GM18508 (cell line): ENCODE measurements around the gene FIG4.
"Not testable (repeated sequence)": the region's sequence is repeated elsewhere in the genome, so short reads cannot be mapped to it uniquely, and the experiment has no call there.

Experiments used
- ATAC-seq: cut with Tn5 transposase; IDR thresholded peaks from one replicate; pipeline ENCODE4 v1.9.1; 2021; ENCODE audit warnings: moderate number of reproducible peaks; ENCODE audit not compliant: insufficient read depth, unreplicated experiment

Gene FIG4

DNA sequence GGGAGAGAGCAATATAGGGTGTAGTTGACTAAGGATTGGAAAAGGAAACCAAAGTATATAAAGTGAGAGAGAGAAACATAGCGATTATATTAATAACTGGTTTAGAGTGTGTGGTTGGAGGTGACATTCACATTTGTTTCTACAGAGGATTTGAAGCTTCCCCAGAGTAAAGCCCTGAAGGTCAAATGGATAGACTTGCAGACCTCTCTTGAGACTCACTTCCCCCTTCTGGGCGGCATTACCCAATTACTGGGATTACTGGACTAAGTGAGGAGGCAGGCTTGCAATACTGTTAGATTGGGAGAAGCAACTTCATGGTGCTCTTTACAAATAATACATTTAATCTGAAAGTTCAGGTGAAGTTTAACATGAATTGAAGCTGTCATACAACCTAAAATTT, 10.7 kb downstream of the FIG4 start:
- ATAC-seq = no peak

DNA sequence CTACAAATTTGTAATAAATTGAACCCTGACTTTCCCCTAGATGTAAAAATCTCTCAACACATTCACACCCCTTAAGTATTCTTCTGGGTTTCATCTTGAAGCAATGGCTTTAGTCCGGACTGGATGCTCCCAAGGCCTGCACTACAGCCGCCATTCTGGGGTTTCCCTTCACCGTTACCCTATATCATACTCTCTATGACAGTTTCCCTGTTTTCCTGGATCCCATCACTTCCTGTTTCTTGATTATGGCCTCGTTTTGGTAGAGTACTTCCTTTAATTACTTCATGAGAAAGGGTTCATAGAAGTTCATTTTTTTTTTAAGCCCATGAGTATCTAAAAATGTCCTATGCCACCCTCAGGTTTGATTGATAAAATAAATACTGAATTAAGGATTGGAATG, 11.7 kb downstream of the FIG4 start:
- no peak for ATAC-seq

DNA sequence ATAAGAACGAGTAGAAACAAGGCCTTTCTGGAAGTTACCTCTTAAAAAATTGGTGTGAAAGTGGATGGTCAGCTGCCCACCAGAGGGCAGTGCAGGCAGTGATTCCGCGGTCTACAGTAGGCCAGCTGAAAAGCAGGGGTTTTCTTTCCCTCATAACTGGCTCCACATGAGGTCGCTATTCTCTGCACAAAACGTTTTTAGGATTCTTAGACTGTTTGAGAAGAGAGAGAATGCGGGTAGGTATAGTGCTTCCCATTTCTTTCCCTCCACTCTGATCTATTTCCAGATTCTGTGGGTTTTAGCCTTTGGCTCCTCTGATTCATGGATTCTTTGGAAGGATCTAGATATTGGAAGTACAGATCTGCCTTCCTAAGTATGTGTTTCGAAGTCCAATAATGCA, 14.2 kb downstream of the FIG4 start:
- peak; percentile 67 for ATAC-seq

DNA sequence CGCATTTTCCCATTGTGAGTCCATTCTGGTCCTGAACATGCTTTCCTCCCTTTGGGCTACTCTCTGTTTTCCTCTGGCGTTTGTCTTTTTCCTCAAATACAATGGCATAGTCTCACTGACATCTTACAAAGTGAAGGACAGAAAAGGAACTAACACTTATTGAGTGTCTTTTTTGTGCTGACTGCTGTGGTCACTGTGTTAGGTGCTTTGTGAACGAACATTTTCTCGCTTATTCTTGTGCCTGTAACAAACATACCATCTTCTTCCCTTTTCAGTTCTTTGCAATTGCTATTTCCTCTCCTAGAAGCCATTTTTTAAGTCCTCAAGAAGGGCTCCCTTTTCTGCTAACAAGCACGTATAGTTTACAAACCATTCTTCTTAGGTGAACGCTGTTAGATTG, 15.4 kb downstream of the FIG4 start:
- no peak for ATAC-seq

DNA sequence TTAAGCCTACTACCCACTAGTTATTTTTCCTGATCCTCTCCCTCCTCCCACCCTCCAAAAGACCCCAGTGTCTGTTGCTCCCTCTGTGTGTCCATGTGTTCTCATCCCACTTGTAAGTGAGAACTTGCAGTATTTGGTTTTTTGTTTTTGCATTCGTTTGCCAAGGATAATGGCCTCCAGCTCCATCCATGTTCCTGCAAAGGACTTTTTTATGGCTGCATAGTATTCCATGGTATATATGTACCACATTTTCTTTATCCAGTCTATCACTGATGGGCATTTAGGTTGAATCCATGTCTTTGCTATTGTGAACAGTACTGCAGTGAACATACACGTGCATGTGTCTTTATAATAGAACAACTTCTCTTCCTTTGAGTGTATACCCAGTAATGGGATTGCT, 17.0 kb downstream of the FIG4 start:
- ATAC-seq = not testable (repeated sequence)

DNA sequence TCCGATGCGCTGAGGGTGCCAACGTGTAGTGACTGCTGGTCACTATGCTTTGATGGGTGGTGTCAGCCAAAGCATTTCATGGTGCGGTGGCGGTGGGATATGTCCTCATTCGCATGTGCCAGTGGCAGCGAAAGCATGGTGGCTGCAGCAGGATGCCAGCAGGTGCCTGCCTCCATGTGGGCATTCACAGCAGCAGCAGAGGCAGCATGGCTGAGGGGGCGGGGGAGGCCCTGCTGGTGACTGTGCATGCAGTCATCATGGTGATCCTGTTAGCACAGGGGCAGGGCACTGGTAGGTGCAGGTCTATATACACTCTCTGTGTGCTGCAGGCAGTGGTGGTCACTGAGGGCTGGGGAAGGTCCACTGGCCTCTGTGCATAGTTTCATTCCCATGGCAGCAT, 22.0 kb downstream of the FIG4 start:
- ATAC-seq = no peak

DNA sequence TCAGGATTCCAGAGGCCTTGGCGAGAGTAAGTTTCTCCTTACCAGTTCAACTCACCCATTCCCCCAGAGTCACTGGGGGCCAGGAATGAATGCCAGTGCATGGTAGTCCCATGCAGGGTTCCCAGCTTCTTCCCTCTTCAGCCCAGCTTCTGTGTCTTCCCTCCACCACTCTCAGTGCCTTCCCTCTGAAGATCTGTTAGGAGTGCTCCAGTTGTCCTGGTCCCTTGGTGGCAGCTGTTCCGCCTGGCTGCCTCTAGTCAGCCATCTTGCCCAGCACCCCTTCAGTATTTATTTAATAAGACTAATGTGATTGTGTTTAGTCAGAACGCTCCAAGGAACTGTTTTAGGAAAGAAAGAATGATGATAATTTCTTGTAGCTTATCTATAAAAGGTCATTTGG, 23.1 kb downstream of the FIG4 start:
- no peak for ATAC-seq

DNA sequence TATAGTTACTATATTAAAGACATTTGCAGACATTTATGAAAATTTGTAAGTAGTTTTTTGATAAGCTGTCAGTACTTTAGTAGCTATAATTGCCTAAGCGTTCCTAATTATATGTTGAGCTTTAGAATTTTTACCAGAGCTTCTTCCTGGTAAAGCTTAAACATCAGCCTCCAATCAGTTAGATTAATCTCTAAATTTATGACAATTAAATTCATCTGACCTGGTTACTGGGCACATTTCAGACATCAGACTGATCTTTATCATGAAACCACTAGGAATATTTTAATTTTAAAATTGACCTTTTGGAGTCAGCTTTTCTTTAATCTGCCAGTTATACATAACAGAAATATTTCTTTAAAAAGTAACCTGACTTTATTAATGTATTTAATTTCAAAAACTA, 23.5 kb downstream of the FIG4 start:
- ATAC-seq = no peak

DNA sequence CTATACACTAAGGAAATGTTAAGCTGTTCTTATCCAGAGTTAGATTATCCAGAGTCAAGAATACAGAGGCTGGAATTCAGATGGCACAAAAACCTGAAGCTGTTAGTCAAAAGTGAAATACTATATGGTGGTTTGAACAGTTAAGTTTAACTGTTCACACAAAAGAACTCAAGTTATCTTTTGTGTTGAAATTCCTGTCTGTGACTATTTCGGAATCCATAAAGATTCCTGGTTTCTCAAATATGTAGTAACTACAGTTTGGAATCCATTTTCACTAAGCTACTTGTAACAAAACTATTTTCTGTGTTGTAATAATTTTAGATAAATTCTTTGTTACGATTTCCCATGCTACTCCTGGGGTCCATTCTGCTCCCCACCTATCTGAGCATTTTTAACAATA, 24.5 kb downstream of the FIG4 start:
- no peak for ATAC-seq

DNA sequence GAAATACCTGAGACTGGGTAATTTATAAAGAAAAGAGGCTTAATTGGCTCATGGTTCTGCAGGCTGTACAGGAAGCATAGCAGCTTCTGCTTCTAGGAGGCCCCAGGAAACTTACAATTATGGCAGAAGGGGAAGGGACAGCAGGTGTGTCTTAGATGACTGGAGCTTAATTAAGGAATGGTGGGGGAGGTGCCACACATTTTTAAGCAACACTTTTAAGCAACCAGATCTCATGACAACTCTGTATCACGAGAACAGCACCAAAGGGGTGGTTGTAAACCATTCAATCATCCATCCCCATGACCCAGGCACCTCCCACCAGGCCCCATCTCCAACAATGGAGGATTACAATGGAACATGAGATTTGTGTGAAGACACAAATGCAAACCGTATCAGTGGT, 26.9 kb downstream of the FIG4 start:
- ATAC-seq = no peak

DNA sequence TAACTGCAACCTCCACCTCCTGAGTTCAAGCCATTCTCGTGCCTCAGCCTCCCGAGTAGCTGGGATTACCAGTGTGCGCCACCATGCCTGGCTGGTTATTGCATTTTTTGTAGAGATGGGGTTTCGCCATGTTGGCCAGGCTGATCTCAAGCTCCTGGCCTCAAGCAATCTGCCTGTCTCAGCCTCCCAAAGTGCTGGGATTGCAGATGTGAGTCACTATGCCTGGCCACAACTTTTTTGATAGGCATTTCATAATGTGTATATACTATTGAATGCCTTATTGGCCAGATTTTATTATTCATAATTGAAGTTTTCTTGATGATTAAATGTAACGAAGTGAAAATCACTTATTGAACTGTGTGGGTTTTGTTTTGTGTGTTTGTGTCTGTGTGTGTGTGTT, 27.9 kb downstream of the FIG4 start:
- ATAC-seq = no peak

DNA sequence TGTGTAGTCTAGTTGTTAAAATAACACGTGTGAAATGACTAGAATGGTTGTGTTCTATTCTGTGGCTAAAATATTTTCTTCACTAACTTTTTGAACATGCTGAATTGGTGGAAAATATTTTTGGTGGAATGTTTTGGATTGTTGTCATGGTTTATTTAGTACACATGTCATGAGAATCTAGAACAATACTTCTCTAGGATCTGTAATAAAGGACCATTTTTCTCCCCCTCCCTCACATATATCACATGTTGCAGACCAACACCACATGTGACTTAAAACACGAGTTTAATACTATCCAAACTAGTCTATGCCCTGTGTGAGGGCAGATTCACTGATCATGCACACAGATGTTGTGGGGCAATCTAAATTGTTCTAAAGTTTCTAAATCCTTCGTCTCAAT, 29.2 kb downstream of the FIG4 start:
- ATAC-seq = no peak

DNA sequence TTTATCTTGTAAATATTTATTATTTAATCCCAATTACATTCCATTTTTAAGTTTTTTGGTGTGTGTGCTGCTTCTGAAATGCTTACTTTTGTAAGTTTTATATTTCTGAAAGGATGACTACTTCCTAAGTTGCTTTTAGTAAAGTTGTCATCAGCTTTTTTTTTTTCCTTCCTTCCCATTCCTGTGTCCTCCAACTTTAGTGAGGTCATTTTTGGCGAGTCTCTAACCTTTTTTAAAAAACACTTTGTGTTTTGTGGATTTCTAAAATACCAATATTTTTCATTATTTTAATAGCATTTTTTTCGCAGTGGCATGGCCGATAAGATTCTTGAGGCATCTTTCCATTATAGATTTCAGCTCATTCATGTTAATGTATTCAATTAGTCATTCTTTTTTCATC, 30.9 kb downstream of the FIG4 start:
- no peak for ATAC-seq

DNA sequence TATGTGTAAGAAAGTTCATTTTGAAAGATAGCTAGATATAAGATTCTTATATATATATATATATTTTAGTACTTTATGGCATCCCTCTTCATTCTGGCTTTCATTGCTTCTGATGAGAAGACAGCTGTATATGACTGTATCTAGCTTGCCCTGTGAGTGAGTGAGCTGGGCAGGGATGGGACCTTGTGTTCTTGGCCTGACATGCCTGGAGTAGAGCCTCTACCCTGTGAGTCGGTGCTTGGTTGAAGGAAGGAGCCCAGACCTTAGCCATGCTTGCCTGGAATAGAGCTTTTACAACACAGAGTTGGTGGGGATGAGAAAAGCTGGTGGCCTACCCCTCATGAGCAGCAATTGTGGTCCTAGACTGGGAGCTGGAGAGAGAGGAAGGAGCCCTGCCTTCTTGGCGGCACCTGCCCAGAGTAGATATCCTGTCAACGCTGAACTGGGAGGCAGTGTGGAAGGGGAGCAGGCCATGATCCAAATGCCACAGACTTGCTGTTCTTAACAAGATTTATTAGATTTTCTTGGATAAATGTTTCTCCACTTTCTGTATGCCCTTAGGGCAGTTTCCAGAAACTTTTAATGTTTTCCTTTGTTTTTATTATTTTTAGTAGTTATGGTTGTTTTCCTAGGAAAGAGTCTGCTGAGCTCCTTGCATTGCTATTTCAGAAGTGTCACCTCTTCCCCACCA, 31.6 kb downstream of the FIG4 start:
- no peak for ATAC-seq

DNA sequence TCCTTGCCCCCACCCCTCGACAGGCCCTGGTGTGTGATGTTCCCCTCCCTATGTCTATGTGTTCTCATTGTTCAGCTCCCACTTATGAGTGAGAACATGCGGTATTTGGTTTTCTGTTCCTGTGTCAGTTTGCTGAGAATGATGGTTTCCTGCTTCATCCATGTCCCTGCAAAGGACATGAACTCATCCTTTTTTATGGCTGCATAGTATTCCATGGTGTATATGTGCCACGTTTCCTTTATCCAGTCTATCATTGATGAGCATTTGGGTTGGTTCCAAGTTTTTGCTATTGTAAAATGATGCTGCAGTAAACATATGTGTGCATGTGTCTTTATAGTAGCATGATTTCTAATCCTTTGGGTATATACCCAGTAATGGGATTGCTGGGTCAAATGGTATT, 34.2 kb downstream of the FIG4 start:
- ATAC-seq = not testable (repeated sequence)

DNA sequence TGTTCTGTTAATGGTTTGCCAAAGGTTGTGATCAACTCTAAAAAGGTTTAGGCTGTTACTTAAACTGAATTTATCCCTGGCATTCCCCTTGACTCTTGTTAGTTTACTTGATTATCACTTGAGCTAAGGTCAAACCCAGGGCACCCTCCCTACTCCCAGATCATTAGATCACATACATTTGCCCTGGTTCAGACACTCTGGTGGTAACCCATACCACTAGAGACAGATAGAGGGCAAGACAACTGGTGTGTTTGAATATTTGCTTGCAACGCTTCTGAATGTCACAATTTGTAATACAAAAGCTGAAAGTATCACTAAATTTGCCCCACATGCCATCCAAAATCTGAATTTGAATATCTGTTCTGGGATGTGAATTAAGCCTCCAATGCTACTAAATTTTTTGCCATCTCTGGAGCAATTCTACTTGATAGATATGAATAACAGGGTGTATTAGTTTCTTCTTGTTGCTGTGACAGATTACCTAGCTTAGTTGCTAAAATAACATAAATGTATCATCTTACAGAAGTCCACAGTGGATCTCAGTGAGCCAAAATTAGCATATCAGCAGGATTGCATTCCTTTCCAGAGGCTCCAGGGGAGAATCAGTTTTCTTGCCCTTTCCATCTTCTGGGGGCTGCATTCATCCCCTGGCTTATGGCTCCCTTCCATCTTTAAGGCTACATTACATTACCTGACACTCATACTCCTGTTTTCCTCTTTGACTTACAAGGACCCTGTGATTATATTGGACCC, 45.4 kb downstream of the FIG4 start:
- ATAC-seq = no peak

DNA sequence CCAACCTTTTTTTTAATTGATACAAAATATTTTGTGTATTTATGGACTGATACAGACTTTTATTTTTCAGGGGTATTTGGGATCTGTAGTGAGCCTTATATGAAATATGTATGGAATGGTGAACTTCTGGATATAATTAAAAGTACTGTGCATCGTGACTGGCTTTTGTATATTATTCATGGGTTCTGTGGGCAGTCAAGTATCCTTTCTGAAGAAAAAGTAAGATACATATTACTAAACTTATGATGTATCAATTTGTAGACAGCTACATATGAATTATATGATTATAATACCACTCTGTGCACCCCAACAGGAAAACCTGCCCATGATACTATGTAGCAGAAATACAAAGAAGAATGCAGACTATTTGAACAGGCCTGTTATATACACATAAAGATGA, 47.2 kb downstream of the FIG4 start:
- no peak for ATAC-seq

DNA sequence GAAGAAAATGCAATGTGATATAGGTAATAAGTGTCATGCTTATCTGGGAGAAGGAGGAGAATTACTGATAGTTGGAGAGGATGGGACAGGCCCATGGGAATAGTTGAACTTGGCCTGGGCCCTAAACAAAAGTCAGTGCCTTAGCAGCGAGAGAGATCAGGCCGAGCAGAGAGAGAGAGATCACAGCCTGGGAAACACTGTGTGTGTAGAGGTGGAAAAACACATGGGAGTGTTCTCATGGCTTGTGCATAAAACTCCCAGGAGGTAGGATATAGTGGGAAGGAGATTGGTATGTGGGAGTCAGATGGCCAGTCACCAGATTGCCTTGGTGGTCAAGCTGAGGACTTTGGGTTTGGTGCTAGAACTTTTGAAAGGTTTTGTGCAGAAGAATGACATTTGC, 47.6 kb downstream of the FIG4 start:
- no peak for ATAC-seq

DNA sequence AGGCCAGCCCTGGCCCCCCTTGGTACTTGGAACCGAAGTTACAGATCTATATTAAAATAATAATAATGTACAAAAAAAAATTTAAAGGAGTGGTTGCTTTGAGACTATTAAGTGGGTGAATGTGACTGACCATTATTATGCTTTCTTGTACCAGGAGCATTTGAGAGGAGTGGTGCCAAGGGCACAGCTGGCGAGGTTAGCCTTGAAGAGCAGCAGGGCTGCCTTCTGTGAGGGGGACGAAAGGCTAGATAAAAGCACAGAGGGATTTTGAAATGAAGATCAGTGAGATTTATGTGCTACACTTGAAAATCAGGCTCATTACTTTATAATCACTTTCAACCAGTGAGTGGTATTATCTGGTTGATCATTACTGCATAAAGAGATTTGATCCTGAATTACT, 48.6 kb downstream of the FIG4 start:
- no peak for ATAC-seq

DNA sequence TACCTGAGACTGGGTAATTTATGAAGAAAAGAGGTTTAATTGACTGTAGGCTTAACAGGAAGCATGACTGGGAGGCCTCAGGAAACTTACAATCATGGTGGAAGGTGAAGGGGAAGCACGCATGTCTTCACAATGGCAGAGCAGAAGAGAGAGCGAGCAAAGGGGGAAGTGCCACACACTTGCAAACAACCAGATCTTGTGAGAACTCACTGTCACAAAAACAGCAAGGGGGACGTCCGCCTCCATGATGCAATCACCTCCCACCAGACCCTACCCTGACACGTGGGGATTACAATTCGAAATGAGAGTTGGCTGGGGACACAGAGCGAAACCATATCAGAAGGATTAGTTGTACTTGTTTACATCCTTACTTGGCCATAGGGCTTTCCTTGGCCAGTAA, 49.7 kb downstream of the FIG4 start:
- ATAC-seq = no peak

DNA sequence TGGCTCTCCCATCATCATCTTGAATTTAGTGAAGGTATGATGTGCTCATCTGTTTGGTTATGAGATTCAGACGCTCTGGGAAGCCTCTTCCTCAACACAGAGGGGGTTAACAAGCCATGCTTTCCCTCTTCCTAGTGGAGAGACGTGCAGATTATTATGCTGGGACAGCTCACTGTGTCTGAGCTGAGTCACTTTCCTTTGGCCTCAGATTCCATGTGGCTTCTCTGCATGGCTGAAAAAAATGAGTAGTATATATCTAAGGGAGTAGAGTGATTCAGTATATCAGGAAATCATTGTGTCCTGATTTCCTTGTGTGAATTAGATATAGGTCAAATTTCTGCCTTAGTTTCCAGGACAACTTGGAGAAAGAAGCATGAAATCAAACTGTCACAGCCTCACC, 52.6 kb downstream of the FIG4 start:
- ATAC-seq = no peak

DNA sequence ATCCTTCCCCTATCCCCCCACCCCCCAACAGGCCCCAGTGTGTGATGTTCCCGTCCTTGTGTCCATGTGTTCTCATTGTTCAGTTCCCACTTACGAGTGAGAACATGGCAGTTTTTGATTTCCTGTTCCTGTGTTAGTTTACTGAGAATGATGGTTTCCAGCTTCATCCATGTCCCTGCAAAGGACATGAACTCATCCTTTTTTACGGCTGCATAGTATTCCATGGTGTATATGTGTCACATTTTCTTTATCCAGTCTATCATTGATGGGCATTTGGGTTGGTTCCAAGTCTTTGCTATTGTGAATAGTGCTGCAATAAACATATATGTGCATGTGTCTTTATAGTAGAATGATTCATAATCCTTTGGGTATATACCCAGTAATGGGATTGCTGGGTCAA, 53.7 kb downstream of the FIG4 start:
- ATAC-seq = not testable (repeated sequence)
